Left forelimb (tissue), 1 donor: ENCODE data around the gene LIPE.
"Not testable (repeated sequence)": the region's sequence is repeated elsewhere in the genome, so short reads cannot be mapped to it uniquely, and the experiment has no call there.

Experiments used
- DNase-seq: peaks from one replicate; pipeline ENCODE4 v3.0.0-alpha.2; 2018; ENCODE audit warnings: low spot score

The LIPE gene

GRCh38 chr19:42427313-42427712 is at the start of gene LIPE:
Gene LIPE, minus strand, starts transcription at chr19:42427388. Its CDS starts 239 bp downstream, at chr19:42427149.
- no peak for DNase-seq

- DNase-seq = no peak
Observed at GRCh38 chr19:42475366-42475765, 48.2 kb upstream of the LIPE start.

- no peak for DNase-seq
Observed at GRCh38 chr19:42474743-42475142, 47.6 kb upstream of the LIPE start.

GRCh38 chr19:42473686-42474085 is 46.5 kb upstream of the LIPE start:
- DNase-seq = no peak

- DNase-seq = no peak
Observed at GRCh38 chr19:42472402-42473147, 45.4 kb upstream of the LIPE start.

- DNase-seq = no peak
Observed at GRCh38 chr19:42471554-42472249, 44.5 kb upstream of the LIPE start.

- no peak for DNase-seq
Observed at GRCh38 chr19:42469311-42470235, 42.4 kb upstream of the LIPE start.

- DNase-seq = no peak
Observed at GRCh38 chr19:42468273-42468796, 41.1 kb upstream of the LIPE start.

- no peak for DNase-seq
Observed at GRCh38 chr19:42467183-42467760, 40.1 kb upstream of the LIPE start.

- no peak for DNase-seq
Observed at GRCh38 chr19:42466521-42467182, 39.5 kb upstream of the LIPE start.

- DNase-seq = no peak
Observed at GRCh38 chr19:42465827-42466280, 38.7 kb upstream of the LIPE start.

- no peak for DNase-seq
Observed at GRCh38 chr19:42461700-42462324, 34.6 kb upstream of the LIPE start.

GRCh38 chr19:42461231-42461630 is 34.0 kb upstream of the LIPE start:
- DNase-seq = not testable (repeated sequence)

- DNase-seq = no peak
Observed at GRCh38 chr19:42459926-42460325, 32.7 kb upstream of the LIPE start.

GRCh38 chr19:42455621-42456081 is 28.5 kb upstream of the LIPE start:
- DNase-seq = no peak

GRCh38 chr19:42455086-42455485 is 27.9 kb upstream of the LIPE start:
- DNase-seq = no peak

- no peak for DNase-seq
Observed at GRCh38 chr19:42452590-42452989, 25.4 kb upstream of the LIPE start.

- DNase-seq = no peak
Observed at GRCh38 chr19:42450314-42450934, 23.2 kb upstream of the LIPE start.

- not testable (repeated sequence) for DNase-seq
Observed at GRCh38 chr19:42448306-42448705, 21.1 kb upstream of the LIPE start.

GRCh38 chr19:42445948-42446347 is 18.8 kb upstream of the LIPE start:
- DNase-seq = no peak
